Tibial nerve (tissue), 3 donors: Measurements from ENCODE around the gene LOXHD1.

Experiments
- POLR2A ChIP-seq, 2 donors: fragments of 450-650 bp; IDR thresholded peaks; one replicate each; pipeline ENCODE4 v1.6.1; 2017; ENCODE audit warnings: antibody characterized with exemption in 2 of 2, mild to moderate bottlenecking in 2 of 2, moderate library complexity in 2 of 2
- TF ChIP-seq, protein P1 (sequence below), 5 experiments: fragments of 200-600 bp in 3 of 5; fragments of 450-650 bp in 2 of 5; sonication (generic) in 3 of 5; IDR thresholded peaks; one replicate each; pipeline ENCODE4 v1.5.1; 2016 to 2019; ENCODE audit warnings: antibody characterized with exemption in 5 of 5, mild to moderate bottlenecking in 3 of 5, moderate library complexity in 2 of 5

DNA sequence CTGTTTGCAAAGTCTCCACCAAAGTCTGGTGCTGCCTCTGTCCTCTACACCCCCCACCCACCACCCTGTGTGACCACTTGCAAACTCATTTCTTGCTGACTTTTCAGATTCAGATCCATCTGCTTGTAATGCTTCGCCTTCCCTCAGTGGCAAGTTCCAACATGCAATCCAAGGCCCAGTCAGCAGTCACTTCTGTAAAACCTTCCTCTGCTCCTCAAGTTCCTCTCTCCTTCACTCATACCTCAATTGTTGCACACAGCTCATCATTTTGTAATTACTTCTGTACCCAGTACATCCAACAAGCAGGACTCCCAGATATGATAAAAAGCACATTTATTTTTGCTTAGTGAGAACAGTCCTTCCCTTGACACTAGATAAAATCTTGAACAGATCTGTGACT, 6.5 kb upstream of the LOXHD1 start:
- TF ChIP-seq, protein P1, sequence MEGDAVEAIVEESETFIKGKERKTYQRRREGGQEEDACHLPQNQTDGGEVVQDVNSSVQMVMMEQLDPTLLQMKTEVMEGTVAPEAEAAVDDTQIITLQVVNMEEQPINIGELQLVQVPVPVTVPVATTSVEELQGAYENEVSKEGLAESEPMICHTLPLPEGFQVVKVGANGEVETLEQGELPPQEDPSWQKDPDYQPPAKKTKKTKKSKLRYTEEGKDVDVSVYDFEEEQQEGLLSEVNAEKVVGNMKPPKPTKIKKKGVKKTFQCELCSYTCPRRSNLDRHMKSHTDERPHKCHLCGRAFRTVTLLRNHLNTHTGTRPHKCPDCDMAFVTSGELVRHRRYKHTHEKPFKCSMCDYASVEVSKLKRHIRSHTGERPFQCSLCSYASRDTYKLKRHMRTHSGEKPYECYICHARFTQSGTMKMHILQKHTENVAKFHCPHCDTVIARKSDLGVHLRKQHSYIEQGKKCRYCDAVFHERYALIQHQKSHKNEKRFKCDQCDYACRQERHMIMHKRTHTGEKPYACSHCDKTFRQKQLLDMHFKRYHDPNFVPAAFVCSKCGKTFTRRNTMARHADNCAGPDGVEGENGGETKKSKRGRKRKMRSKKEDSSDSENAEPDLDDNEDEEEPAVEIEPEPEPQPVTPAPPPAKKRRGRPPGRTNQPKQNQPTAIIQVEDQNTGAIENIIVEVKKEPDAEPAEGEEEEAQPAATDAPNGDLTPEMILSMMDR (IDR thresholded peaks at IDR 0.05): no peak
- TF ChIP-seq POLR2A (IDR thresholded peaks at IDR 0.05): no peak
